ENCODE measurements around the gene NPAS2. TPM values are rescaled to one million over a fixed set of nuclear protein-coding genes. Genes with fewer than 3 reads are reported as not detected.

The NPAS2 gene
- total RNA-seq, 8 experiments from 2014 or later: 1.6 to 35.0 (median 6.4) TPM

GRCh38 chr2:100974712-100975520, 155.0 kb downstream of the NPAS2 start:
- ATAC-seq (replicated peaks in 6 of 8): no peak
- H3K4me1 ChIP-seq (replicated peaks in 1 of 2): peaks cover 0 to 5% of the 10 kb centered on the region in 2 donors
- H3K27ac ChIP-seq: no peak overlapping the region
- in situ Hi-C loops (cut with MboI; ENCODE audit: low pct_unique_long_range_greater_than_20kb in 2 of 9, low sequenced_read_pairs in 9 of 9, unreplicated experiment in 9 of 9): loop anchor here in 6 of 9 experiments (10.0 to 25.0 kb wide), 3 partner anchors 238 to 363 kb away; no protein-coding TSS in a partner anchor
- no peak overlapping the region for H3K4me3 ChIP-seq
- WGBS, 10 experiments: 75 to 100% (median 93%) methylated on average over 1 to 14 of the region's 22 CpGs; no CpG with 5 or more reads in 1 of the 10 experiments

- in situ Hi-C loops (cut with MboI; ENCODE audit: low pct_unique_long_range_greater_than_20kb in 2 of 9, low sequenced_read_pairs in 9 of 9, unreplicated experiment in 9 of 9): loop anchor here in 6 of 9 experiments (10.0 to 25.0 kb wide), 3 partner anchors 238 to 363 kb away; no protein-coding TSS in a partner anchor
- WGBS, 10 experiments: 60 to 100% (median 100%) methylated on average over 1 to 5 of the region's 7 CpGs; no CpG with 5 or more reads in 4 of the 10 experiments
- Histone ChIP-seq H3K4me3 (no peak overlapping the region), H3K4me1 (replicated peaks in 1 of 2) (peaks cover 0 to 5% of the 10 kb centered on the region in 2 donors), H3K27ac (no peak overlapping the region)
- no peak for ATAC-seq (replicated peaks in 6 of 8)
These were observed 155.5 kb downstream of the NPAS2 start for GRCh38 chr2:100975521-100975785.

- H3K4me1 ChIP-seq (replicated peaks in 1 of 2): peaks cover 2 to 7% of the 10 kb centered on the region in 2 donors
- no peak overlapping the region for H3K27ac ChIP-seq
- no peak for ATAC-seq (replicated peaks in 6 of 8)
- H3K4me3 ChIP-seq: no peak overlapping the region
- WGBS, 10 experiments: 85 to 100% (median 100%) methylated on average over 1 to 4 of the region's 6 CpGs; no CpG with 5 or more reads in 5 of the 10 experiments
- in situ Hi-C loops (cut with MboI; ENCODE audit: low pct_unique_long_range_greater_than_20kb in 2 of 9, low sequenced_read_pairs in 9 of 9, unreplicated experiment in 9 of 9): loop anchor here in 6 of 9 experiments (10.0 to 25.0 kb wide), 3 partner anchors 239 to 364 kb away; no protein-coding TSS in a partner anchor
These were observed 156.1 kb downstream of the NPAS2 start for GRCh38 chr2:100976061-100976460.

- WGBS, 10 experiments: 67 to 100% (median 87%) methylated on average over 1 to 17 of the region's 19 CpGs; no CpG with 5 or more reads in 3 of the 10 experiments
- peak in 5 of 8 experiments; percentile 86 to 95 (median 93) for ATAC-seq (replicated peaks in 6 of 8)
- in situ Hi-C loops (cut with MboI; ENCODE audit: low pct_unique_long_range_greater_than_20kb in 2 of 9, low sequenced_read_pairs in 9 of 9, unreplicated experiment in 9 of 9): loop anchor here in 6 of 9 experiments (10.0 to 25.0 kb wide), 3 partner anchors 240 to 365 kb away; no protein-coding TSS in a partner anchor
- Histone ChIP-seq H3K27ac (no peak overlapping the region), H3K4me3 (no peak overlapping the region), H3K4me1 (replicated peaks in 1 of 2) (peaks cover 6 to 12% of the 10 kb centered on the region in 2 donors)
These were observed 156.9 kb downstream of the NPAS2 start for GRCh38 chr2:100976645-100977391.

GRCh38 chr2:100977511-100977910, 157.6 kb downstream of the NPAS2 start:
- H3K4me3 ChIP-seq: no peak overlapping the region
- peaks cover 6 to 19% of the 10 kb centered on the region in 2 donors for H3K4me1 ChIP-seq (replicated peaks in 1 of 2)
- WGBS, 10 experiments: 67 to 100% (median 89%) methylated on average over 1 to 8 of the region's 12 CpGs; no CpG with 5 or more reads in 4 of the 10 experiments
- no peak overlapping the region for H3K27ac ChIP-seq
- in situ Hi-C loops (cut with MboI; ENCODE audit: low pct_unique_long_range_greater_than_20kb in 2 of 9, low sequenced_read_pairs in 9 of 9, unreplicated experiment in 9 of 9): loop anchor here in 6 of 9 experiments (10.0 to 25.0 kb wide), 3 partner anchors 240 to 365 kb away; no protein-coding TSS in a partner anchor
- no peak for ATAC-seq (replicated peaks in 6 of 8)

GRCh38 chr2:100978582-100979191, 158.7 kb downstream of the NPAS2 start:
- H3K27ac ChIP-seq: no peak overlapping the region
- H3K4me3 ChIP-seq: no peak overlapping the region
- 65 to 96% (median 87%) methylated on average over 2 to 14 of the region's 16 CpGs for WGBS, 10 experiments
- peaks cover 6 to 20% of the 10 kb centered on the region in 2 donors for H3K4me1 ChIP-seq (replicated peaks in 1 of 2)
- in situ Hi-C loops (cut with MboI; ENCODE audit: low pct_unique_long_range_greater_than_20kb in 2 of 9, low sequenced_read_pairs in 9 of 9, unreplicated experiment in 9 of 9): loop anchor here in 6 of 9 experiments (10.0 to 25.0 kb wide), 3 partner anchors 241 to 366 kb away; no protein-coding TSS in a partner anchor
- ATAC-seq (replicated peaks in 6 of 8): no peak

- no peak for ATAC-seq (replicated peaks in 6 of 8)
- in situ Hi-C loops (cut with MboI; ENCODE audit: low pct_unique_long_range_greater_than_20kb in 2 of 9, low sequenced_read_pairs in 9 of 9, unreplicated experiment in 9 of 9): loop anchor here in 6 of 9 experiments (10.0 to 25.0 kb wide), 3 partner anchors 243 to 368 kb away; no protein-coding TSS in a partner anchor
- 72 to 100% (median 93%) methylated on average over 1 to 11 of the region's 12 CpGs for WGBS, 10 experiments
- Histone ChIP-seq H3K4me3 (no peak overlapping the region), H3K27ac (no peak overlapping the region), H3K4me1 (replicated peaks in 1 of 2) (peaks cover 6 to 20% of the 10 kb centered on the region in 2 donors)
These were observed 160.1 kb downstream of the NPAS2 start for GRCh38 chr2:100980046-100980445.

GRCh38 chr2:100981011-100981410, 161.1 kb downstream of the NPAS2 start:
- ATAC-seq (replicated peaks in 6 of 8): no peak
- peaks cover 6 to 20% of the 10 kb centered on the region in 2 donors for H3K4me1 ChIP-seq (replicated peaks in 1 of 2)
- no peak overlapping the region for H3K4me3 ChIP-seq
- in situ Hi-C loops (cut with MboI; ENCODE audit: low pct_unique_long_range_greater_than_20kb in 2 of 9, low sequenced_read_pairs in 9 of 9, unreplicated experiment in 9 of 9): loop anchor here in 6 of 9 experiments (10.0 to 25.0 kb wide), 3 partner anchors 244 to 369 kb away; no protein-coding TSS in a partner anchor
- no peak overlapping the region for H3K27ac ChIP-seq
- 40 to 100% (median 80%) methylated on average over 1 to 2 of the region's 2 CpGs; no CpG with 5 or more reads in 3 of the 10 experiments for WGBS, 10 experiments

GRCh38 chr2:100982431-100982861, 162.5 kb downstream of the NPAS2 start:
- H3K4me1 ChIP-seq (replicated peaks in 1 of 2): peaks cover 6 to 15% of the 10 kb centered on the region in 2 donors
- H3K27ac ChIP-seq: no peak overlapping the region
- in situ Hi-C loops (cut with MboI; ENCODE audit: low pct_unique_long_range_greater_than_20kb in 2 of 9, low sequenced_read_pairs in 9 of 9, unreplicated experiment in 9 of 9): loop anchor here in 6 of 9 experiments (10.0 to 25.0 kb wide), 3 partner anchors 245 to 370 kb away; no protein-coding TSS in a partner anchor
- H3K4me3 ChIP-seq: no peak overlapping the region
- peak in 5 of 8 experiments; percentile 24 to 59 (median 47) for ATAC-seq (replicated peaks in 6 of 8)
- WGBS, 10 experiments: 53 to 94% (median 74%) methylated on average over 2 to 3 of the region's 8 CpGs; no CpG with 5 or more reads in 6 of the 10 experiments

GRCh38 chr2:100983201-100983600, 163.3 kb downstream of the NPAS2 start:
- 40 to 93% (median 90%) methylated on average over 1 to 3 of the region's 12 CpGs; no CpG with 5 or more reads in 7 of the 10 experiments for WGBS, 10 experiments
- peaks cover 6 to 15% of the 10 kb centered on the region in 2 donors for H3K4me1 ChIP-seq (replicated peaks in 1 of 2)
- in situ Hi-C loops (cut with MboI; ENCODE audit: low pct_unique_long_range_greater_than_20kb in 2 of 9, low sequenced_read_pairs in 9 of 9, unreplicated experiment in 9 of 9): loop anchor here in 6 of 9 experiments (10.0 to 25.0 kb wide), 3 partner anchors 246 to 371 kb away; no protein-coding TSS in a partner anchor
- no peak overlapping the region for H3K4me3 ChIP-seq
- H3K27ac ChIP-seq: no peak overlapping the region
- ATAC-seq (replicated peaks in 6 of 8): no peak

GRCh38 chr2:100983684-100984310, 163.9 kb downstream of the NPAS2 start:
- 50 to 100% (median 80%) methylated on average over 1 to 7 of the region's 11 CpGs; no CpG with 5 or more reads in 1 of the 10 experiments for WGBS, 10 experiments
- H3K4me3 ChIP-seq: no peak overlapping the region
- in situ Hi-C loops (cut with MboI; ENCODE audit: low pct_unique_long_range_greater_than_20kb in 2 of 9, low sequenced_read_pairs in 9 of 9, unreplicated experiment in 9 of 9): loop anchor here in 6 of 9 experiments (10.0 to 25.0 kb wide), 3 partner anchors 246 to 371 kb away; no protein-coding TSS in a partner anchor
- H3K27ac ChIP-seq: no peak overlapping the region
- ATAC-seq (replicated peaks in 6 of 8): no peak
- H3K4me1 ChIP-seq (replicated peaks in 1 of 2): peaks cover 6 to 15% of the 10 kb centered on the region in 2 donors
